ENCODE results near the gene FKTN.
A peak's percentile ranks its signal among the peaks of the same experiment; 100 is the strongest.

The FKTN gene

DNA sequence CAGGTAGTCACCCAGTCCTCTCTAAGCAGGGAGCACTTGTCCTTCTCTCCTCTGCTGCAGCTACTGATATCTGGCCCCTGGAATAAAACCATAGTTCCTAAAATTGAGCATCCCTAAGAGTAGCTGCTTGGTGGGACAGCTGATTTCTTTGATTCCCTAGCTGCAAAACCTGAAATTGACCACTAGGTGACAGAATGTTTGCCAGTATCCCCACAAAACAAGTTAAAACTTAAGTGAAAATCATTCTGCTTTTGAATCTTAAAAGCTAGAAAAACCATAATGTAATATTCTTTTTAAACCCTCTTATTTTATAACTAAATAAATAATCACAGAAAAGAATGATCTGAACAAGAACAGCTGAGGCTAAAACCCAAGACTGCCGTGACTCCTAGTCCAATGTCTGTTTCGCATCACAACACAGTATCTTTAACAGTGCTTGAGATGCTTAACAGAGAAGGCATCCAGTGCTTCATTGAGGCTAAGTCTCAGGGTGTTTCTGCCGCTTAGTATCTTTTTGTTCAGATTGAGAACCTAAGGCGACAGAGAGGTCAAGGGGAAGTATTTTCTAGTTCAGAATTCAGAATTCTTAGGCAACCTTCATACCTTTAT, 80.0 kb downstream of the FKTN start:
- Histone ChIP-seq H3K4me1 (ENCODE audit: control insufficient read depth, insufficient read depth, low read length) (no peaks in the 10 kb centered on the region), H3K27me3 (ENCODE audit: control insufficient read depth, insufficient read depth, low read length) (no peaks in the 10 kb centered on the region), H3K9ac (ENCODE audit: low read depth, low read length) (no peak overlapping the region), H3K9me3 (ENCODE audit: control insufficient read depth, insufficient read depth, low read length) (no peaks in the 10 kb centered on the region), H3K4me3 (ENCODE audit: low read depth, low read length) (no peak overlapping the region), H3K36me3 (ENCODE audit: control insufficient read depth, insufficient read depth, low read length) (no peaks in the 10 kb centered on the region)

DNA sequence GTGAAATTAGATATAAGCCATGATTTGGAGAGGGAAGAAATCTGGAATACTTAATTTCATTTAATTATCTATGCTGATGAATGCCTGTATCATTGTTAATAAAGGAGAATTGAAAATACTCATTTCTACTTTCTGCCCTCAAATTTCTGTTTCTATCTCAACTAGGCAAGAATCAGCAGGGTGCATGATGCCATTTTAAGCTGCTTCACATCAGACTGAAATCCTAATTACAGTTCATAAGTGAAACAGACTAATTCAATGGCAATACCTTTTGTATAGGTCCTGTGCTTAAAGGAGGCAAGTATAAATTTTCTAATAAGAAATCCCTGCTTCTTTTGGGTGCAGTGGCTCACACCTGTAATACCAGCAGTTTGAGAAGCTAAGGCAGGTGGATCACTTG, 82.0 kb downstream of the FKTN start:
- H3K36me3 ChIP-seq (ENCODE audit: control insufficient read depth, insufficient read depth, low read length) = no peaks in the 10 kb centered on the region
- H3K4me3 ChIP-seq (ENCODE audit: low read depth, low read length) = no peak overlapping the region
- H3K4me1 ChIP-seq (ENCODE audit: control insufficient read depth, insufficient read depth, low read length) = no peaks in the 10 kb centered on the region
- H3K27me3 ChIP-seq (ENCODE audit: control insufficient read depth, insufficient read depth, low read length) = no peaks in the 10 kb centered on the region
- no peaks in the 10 kb centered on the region for H3K9me3 ChIP-seq (ENCODE audit: control insufficient read depth, insufficient read depth, low read length)
- H3K9ac ChIP-seq (ENCODE audit: low read depth, low read length) = no peak overlapping the region

DNA sequence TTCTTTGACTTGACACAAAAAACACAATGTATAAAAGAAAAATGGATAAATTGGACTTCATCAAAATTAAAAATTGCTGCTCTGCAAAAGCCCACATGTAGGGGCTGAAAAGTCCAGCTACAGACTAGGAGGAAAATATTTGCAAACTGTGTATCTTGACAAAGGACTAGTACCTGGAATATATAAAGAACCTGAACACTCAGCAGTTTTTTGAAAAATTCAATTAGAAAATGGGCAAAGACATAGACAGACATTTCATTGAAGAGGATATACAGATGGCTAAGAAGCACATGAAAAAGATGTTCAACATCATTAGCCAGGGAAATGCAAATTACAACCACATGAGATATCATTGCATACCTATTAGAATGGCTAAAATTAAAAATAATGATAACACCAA, 85.9 kb downstream of the FKTN start:
- no peak overlapping the region for H3K9ac ChIP-seq (ENCODE audit: low read depth, low read length)

DNA sequence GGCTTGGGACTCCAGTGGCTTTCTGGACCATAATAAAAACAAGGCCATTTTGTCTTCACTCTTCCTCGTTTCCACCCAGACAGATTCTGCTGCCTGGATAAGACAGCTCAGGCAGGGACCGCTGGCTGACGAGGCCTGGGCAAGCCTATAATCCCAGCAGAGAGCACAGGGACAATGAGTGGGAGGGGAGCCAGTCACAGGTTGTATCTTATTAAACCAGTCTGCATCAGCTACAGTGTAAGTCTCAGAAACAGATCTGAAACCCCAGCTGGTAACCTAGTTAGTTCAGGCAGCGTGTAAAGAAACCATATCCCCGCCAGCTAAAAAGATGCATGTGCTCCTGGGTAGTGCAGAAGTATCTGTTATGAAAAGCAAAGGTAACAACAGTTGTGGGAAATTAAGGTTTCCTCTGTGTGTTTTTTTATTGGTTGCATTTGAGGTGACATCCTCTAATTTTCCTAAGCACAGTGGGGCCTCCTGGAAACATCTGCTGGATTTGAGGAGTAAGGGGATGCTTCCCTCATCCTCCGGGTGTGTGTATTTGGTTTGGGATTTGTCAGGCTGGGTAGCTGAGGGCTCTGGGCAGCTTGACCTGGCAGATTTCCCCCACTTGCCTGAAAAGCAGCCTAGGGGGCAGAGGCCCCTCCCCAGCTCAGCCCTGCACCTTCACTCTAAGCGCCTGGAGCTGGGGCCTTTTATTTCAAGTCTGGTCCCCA, 89.1 kb downstream of the FKTN start:
- no peaks in the 10 kb centered on the region for H3K27me3 ChIP-seq (ENCODE audit: control insufficient read depth, insufficient read depth, low read length)
- H3K9me3 ChIP-seq (ENCODE audit: control insufficient read depth, insufficient read depth, low read length) = no peaks in the 10 kb centered on the region
- H3K36me3 ChIP-seq (ENCODE audit: control insufficient read depth, insufficient read depth, low read length) = no peaks in the 10 kb centered on the region
- no peak overlapping the region for H3K9ac ChIP-seq (ENCODE audit: low read depth, low read length)
- peaks cover 8% of the 10 kb centered on the region for H3K4me1 ChIP-seq (ENCODE audit: control insufficient read depth, insufficient read depth, low read length)
- H3K4me3 ChIP-seq (ENCODE audit: low read depth, low read length) = no peak overlapping the region

More for the DNA sequence above, 85.9 kb downstream of the FKTN start:
- H3K4me1 ChIP-seq (ENCODE audit: control insufficient read depth, insufficient read depth, low read length) = peaks cover 2% of the 10 kb centered on the region
- no peak overlapping the region for H3K4me3 ChIP-seq (ENCODE audit: low read depth, low read length)
- no peaks in the 10 kb centered on the region for H3K27me3 ChIP-seq (ENCODE audit: control insufficient read depth, insufficient read depth, low read length)
- no peaks in the 10 kb centered on the region for H3K36me3 ChIP-seq (ENCODE audit: control insufficient read depth, insufficient read depth, low read length)
- no peaks in the 10 kb centered on the region for H3K9me3 ChIP-seq (ENCODE audit: control insufficient read depth, insufficient read depth, low read length)

DNA sequence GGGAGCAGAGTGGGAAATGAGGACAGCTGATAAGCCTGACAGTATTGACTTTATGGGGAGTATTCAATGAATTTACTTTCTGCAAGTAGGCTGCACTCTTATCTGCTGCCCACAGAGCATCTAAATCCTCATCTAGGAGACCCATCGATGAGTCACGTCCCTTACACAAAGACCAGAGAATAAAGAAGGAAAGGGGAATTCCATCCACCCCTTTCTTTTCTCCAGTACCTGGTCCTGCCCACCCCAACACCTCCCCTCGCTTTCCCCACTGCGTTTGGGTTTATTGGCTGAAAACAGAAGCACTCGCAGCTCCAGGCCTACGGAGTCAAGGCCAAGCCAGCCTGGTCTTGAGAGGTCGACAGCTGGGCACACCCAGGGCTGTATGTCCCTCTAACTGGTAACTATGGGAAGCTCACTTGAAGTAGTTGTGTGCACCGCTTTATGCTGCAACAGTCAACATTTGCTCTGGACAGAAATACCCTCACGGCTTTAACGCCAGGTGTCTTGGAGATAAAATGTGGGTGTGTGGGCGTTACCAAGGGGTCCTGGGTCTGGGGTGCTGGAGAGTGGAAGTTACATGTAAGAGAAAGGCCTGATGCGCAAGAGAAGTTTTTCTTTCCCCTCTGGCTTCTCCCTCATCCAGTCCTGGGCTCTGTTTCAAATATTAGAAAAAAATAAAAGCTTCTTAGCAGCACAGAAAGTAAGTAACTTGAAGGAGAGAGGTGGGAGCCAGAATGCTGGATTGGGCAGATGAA, 89.8 kb downstream of the FKTN start:
- H3K9me3 ChIP-seq (ENCODE audit: control insufficient read depth, insufficient read depth, low read length) = no peaks in the 10 kb centered on the region
- H3K4me1 ChIP-seq (ENCODE audit: control insufficient read depth, insufficient read depth, low read length) = peaks cover 8% of the 10 kb centered on the region
- H3K36me3 ChIP-seq (ENCODE audit: control insufficient read depth, insufficient read depth, low read length) = no peaks in the 10 kb centered on the region
- no peak overlapping the region for H3K4me3 ChIP-seq (ENCODE audit: low read depth, low read length)
- H3K9ac ChIP-seq (ENCODE audit: low read depth, low read length) = no peak overlapping the region
- H3K27me3 ChIP-seq (ENCODE audit: control insufficient read depth, insufficient read depth, low read length) = no peaks in the 10 kb centered on the region

DNA sequence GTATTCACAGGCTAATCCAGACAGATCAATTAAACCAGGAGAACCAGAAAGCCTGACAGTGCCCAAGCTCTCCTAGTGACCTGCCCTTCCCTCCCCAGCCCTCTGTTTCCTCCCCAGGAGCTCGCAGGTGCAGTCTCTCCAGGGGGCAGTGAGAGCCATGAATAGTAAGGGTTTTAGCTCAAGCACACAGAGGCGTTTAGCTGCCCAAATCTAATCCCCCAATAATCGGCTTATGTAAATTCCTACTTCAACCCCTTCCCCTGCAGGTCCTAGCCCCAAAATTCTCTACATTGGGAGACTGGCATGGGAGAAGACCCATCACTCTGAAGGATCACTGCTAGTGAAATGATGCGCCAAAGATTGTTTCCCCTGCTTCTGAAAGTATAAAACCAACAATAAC, 93.9 kb downstream of the FKTN start:
- Histone ChIP-seq H3K4me3 (ENCODE audit: low read depth, low read length) (no peak overlapping the region), H3K4me1 (ENCODE audit: control insufficient read depth, insufficient read depth, low read length) (peaks cover 8% of the 10 kb centered on the region)

DNA sequence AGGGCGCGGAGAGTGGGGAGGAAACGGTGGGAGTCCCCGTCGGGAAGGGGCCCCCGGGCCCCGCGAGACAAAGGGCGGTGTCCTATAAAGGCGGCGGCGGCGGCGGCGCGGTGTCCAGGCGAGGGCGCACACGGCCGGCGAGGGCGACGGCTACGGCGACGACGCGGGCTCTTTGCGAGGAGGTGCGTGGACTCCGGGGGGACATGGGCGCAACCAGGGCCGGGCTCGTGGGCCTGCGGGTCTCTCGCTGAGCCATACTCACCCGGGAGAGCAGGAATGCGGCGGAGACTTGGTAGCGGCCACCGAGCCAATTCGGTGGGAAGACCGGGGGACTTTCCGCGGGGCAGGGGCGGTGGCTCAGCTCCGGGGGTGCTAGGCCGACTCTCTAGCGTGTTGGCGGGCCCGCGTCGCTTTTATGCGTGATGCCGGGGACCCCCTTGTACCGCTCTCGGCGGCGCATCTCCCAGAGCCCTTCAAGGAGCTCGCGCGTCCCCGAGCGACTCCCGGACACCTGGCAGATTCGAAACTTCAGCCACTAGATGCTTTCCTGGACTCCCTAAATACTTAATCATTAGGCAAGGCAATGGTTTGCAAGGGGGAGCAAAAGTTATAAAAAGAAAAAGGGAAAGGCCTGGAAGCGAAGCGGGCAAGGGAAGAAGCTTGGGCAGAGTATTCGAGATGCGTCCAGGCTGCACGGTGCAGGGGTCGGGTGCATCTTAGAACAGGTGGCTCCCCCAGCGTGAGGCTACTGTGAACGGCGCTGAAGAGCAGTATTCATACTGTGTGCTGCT, 98.4 kb downstream of the FKTN start:
- Histone ChIP-seq H3K9me3 (ENCODE audit: control insufficient read depth, insufficient read depth, low read length) (no peaks in the 10 kb centered on the region), H3K36me3 (ENCODE audit: control insufficient read depth, insufficient read depth, low read length) (no peaks in the 10 kb centered on the region), H3K9ac (ENCODE audit: low read depth, low read length) (no peak overlapping the region), H3K4me3 (ENCODE audit: low read depth, low read length) (peak overlapping the region; percentile 59), H3K27me3 (ENCODE audit: control insufficient read depth, insufficient read depth, low read length) (peaks cover 51% of the 10 kb centered on the region), H3K4me1 (ENCODE audit: control insufficient read depth, insufficient read depth, low read length) (peaks cover under 1% of the 10 kb centered on the region)

More for the DNA sequence above, 93.9 kb downstream of the FKTN start:
- Histone ChIP-seq H3K27me3 (ENCODE audit: control insufficient read depth, insufficient read depth, low read length) (peaks cover 29% of the 10 kb centered on the region), H3K9ac (ENCODE audit: low read depth, low read length) (no peak overlapping the region), H3K36me3 (ENCODE audit: control insufficient read depth, insufficient read depth, low read length) (no peaks in the 10 kb centered on the region), H3K9me3 (ENCODE audit: control insufficient read depth, insufficient read depth, low read length) (no peaks in the 10 kb centered on the region)

DNA sequence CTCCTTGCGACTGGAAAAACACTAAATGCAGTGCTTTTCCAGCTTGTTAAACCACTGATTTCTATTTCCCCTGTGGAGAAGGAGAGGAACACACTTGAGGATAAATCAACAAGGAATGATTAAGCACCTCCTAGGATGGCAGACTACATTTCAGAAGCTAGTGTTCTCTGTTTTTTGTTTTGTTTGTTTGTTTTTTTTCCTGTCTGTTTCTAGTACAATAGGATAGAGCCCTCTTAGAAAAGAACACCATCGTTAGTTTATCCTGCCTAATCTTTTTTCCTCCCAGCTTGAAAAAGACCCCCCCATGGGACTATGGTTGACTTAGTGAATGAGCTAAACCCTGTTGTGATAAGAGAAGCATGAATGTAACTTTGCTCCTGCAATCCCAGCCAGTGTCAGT, 100.4 kb downstream of the FKTN start:
- Histone ChIP-seq H3K4me3 (ENCODE audit: low read depth, low read length) (no peak overlapping the region), H3K36me3 (ENCODE audit: control insufficient read depth, insufficient read depth, low read length) (no peaks in the 10 kb centered on the region), H3K9ac (ENCODE audit: low read depth, low read length) (no peak overlapping the region), H3K27me3 (ENCODE audit: control insufficient read depth, insufficient read depth, low read length) (peaks cover 50% of the 10 kb centered on the region), H3K9me3 (ENCODE audit: control insufficient read depth, insufficient read depth, low read length) (no peaks in the 10 kb centered on the region), H3K4me1 (ENCODE audit: control insufficient read depth, insufficient read depth, low read length) (no peaks in the 10 kb centered on the region)

DNA sequence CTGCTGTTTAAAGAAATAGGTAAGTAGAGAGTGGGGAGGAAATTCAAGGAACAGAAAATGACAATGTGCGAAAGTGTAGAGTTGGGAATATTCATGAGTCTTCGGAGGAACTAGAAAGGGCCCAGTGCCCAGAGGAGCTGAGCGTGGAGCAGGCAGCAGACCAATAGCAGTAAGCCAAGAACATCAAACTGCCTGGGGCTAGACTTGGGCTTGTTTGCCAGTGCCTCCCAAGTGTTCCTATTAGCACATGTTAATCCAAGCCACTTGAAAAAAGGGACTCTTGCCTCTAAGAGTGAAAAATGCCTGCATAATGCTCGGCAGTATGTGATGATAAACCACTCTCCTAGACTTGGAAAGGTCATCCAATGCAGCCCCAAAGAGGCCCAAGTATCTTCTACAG, 103.1 kb downstream of the FKTN start:
- Histone ChIP-seq H3K4me1 (ENCODE audit: control insufficient read depth, insufficient read depth, low read length) (no peaks in the 10 kb centered on the region), H3K9ac (ENCODE audit: low read depth, low read length) (no peak overlapping the region), H3K27me3 (ENCODE audit: control insufficient read depth, insufficient read depth, low read length) (peaks cover 29% of the 10 kb centered on the region), H3K36me3 (ENCODE audit: control insufficient read depth, insufficient read depth, low read length) (no peaks in the 10 kb centered on the region), H3K9me3 (ENCODE audit: control insufficient read depth, insufficient read depth, low read length) (no peaks in the 10 kb centered on the region), H3K4me3 (ENCODE audit: low read depth, low read length) (no peak overlapping the region)

DNA sequence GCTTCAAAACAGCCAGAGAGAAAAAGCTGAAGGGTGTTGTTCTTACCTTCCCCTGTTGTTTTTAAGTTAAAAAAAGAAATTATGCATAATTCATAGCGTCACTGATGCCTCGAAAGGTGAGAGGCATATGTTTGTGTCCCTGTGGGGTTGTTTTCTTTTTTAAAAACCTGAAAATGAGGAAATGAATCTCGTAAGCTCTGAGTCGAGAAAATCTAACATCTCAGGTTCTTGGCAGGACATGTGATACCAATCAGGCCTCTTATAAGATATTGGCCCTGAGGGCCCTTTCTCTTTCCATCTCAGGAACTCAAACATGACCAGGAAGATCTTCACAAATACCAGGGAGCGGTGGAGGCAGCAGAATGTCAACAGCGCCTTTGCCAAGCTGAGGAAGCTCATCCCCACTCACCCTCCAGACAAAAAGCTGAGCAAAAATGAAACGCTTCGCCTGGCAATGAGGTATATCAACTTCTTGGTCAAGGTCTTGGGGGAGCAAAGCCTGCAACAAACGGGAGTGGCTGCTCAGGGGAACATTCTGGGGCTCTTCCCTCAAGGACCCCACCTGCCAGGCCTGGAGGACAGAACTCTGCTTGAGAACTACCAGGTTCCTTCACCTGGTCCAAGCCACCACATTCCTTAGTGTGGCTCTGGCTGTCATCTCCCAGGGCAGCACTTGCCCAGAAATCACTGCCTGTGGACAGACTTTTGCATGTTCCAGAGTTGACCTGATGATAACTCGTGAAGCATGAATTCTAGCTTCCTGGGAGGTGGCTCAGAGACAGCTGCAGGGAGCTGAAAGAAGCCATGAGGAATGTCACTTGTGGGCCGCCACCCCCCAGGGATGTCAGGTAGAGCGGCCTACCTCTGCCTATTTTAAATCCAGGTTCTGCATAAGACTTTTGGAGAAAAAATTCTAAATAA, 104.5 kb downstream of the FKTN start, which contains the start of gene TAL2:
Gene TAL2 (plus strand): TSS at position 274 of the 921 bp plus-strand sequence. CDS start 40 bp downstream, at position 314.
- H3K9me3 ChIP-seq (ENCODE audit: control insufficient read depth, insufficient read depth, low read length) = no peaks in the 10 kb centered on the region
- no peak within 1 kb of the TSS for H3K4me3 ChIP-seq (ENCODE audit: low read depth, low read length)
- H3K9ac ChIP-seq (ENCODE audit: low read depth, low read length) = no peak within 1 kb of the TSS
- H3K36me3 ChIP-seq (ENCODE audit: control insufficient read depth, insufficient read depth, low read length) = no peaks in the 10 kb centered on the region
- H3K4me1 ChIP-seq (ENCODE audit: control insufficient read depth, insufficient read depth, low read length) = no peaks in the 10 kb centered on the region
- H3K27me3 ChIP-seq (ENCODE audit: control insufficient read depth, insufficient read depth, low read length) = peaks cover 15% of the 10 kb centered on the region
